GM23248 (cell line): ENCODE data around the gene PPFIBP2.

Experiments used
- EZH2 ChIP-seq: fragments of 200-600 bp; sonication (generic); IDR thresholded peaks from 2 replicates; pipeline ENCODE4 v1.6.1; 2018; ENCODE audit warnings: antibody characterized with exemption, mild to moderate bottlenecking; ENCODE audit not compliant: insufficient read depth, poor library complexity, severe bottlenecking
- EZH2phosphoT487 ChIP-seq: fragments of 200-600 bp; sonication (generic); IDR thresholded peaks from 2 replicates; pipeline ENCODE4 v1.6.1; 2018; ENCODE audit warnings: antibody characterized with exemption, moderate library complexity, mild to moderate bottlenecking, low read depth; ENCODE audit not compliant: insufficient read depth

- TF ChIP-seq EZH2 (no peak), EZH2phosphoT487 (no peak)
Measured at GRCh38 chr11:7545611-7546010, 31.8 kb downstream of the PPFIBP2 start.
